Right hindlimb (tissue), 1 donor: ENCODE results near the gene PIGC.
"Not testable (repeated sequence)": the region's sequence is repeated elsewhere in the genome, so short reads cannot be mapped to it uniquely, and the experiment has no call there.

Experiments used
- DNase-seq: peaks from one replicate; pipeline ENCODE4 v3.0.0-alpha.2; 2018

PIGC gene

GRCh38 chr1:172465617-172466016 is 21.7 kb upstream of the PIGC start:
- no peak for DNase-seq

GRCh38 chr1:172460887-172461315 is 17.0 kb upstream of the PIGC start:
- no peak for DNase-seq

- DNase-seq: no peak
These were observed 16.3 kb upstream of the PIGC start for GRCh38 chr1:172460177-172460576.

GRCh38 chr1:172457479-172458130 is 13.7 kb upstream of the PIGC start:
- DNase-seq: no peak

GRCh38 chr1:172456344-172456769 is 12.5 kb upstream of the PIGC start:
- DNase-seq: no peak

- DNase-seq: no peak
These were observed 11.6 kb upstream of the PIGC start for GRCh38 chr1:172455451-172455850.

- DNase-seq: no peak
These were observed 9.7 kb upstream of the PIGC start for GRCh38 chr1:172453607-172454006.

GRCh38 chr1:172453153-172453545 is 9.3 kb upstream of the PIGC start:
- DNase-seq: no peak

- DNase-seq: peak; percentile 49
These were observed 8.8 kb upstream of the PIGC start for GRCh38 chr1:172452536-172453152.

GRCh38 chr1:172451002-172451443 is 7.2 kb upstream of the PIGC start:
- DNase-seq: no peak

GRCh38 chr1:172450524-172450885 is 6.6 kb upstream of the PIGC start:
- no peak for DNase-seq

- DNase-seq: peak; percentile 59
These were observed 6.0 kb upstream of the PIGC start for GRCh38 chr1:172449585-172450523.

- DNase-seq: no peak
These were observed 5.2 kb upstream of the PIGC start for GRCh38 chr1:172448995-172449584.

- DNase-seq: no peak
These were observed 3.8 kb upstream of the PIGC start for GRCh38 chr1:172447641-172448040.

GRCh38 chr1:172446547-172446946 is 2.7 kb upstream of the PIGC start:
- no peak for DNase-seq

- no peak for DNase-seq
These were observed 865 bp downstream of the PIGC start for GRCh38 chr1:172442843-172443565.

- no peak for DNase-seq
These were observed 1.5 kb downstream of the PIGC start for GRCh38 chr1:172442404-172442803.

- DNase-seq: not testable (repeated sequence)
These were observed 6.7 kb downstream of the PIGC start for GRCh38 chr1:172437183-172437582.

GRCh38 chr1:172431721-172432192 is 12.1 kb downstream of the PIGC start:
- no peak for DNase-seq

GRCh38 chr1:172431204-172431603 is 12.7 kb downstream of the PIGC start:
- no peak for DNase-seq

- no peak for DNase-seq
These were observed 13.8 kb downstream of the PIGC start for GRCh38 chr1:172430128-172430454.

- DNase-seq: no peak
These were observed 14.3 kb downstream of the PIGC start for GRCh38 chr1:172429331-172430127.
